Sigmoid colon (tissue), 7 donors: Measurements from ENCODE around the gene RPS6KA2. TPM values are rescaled to one million over a fixed set of nuclear protein-coding genes. Genes with fewer than 3 reads are reported as not detected.

Experiments
- DNase-seq: peaks from one replicate; pipeline ENCODE4 v3.0.0-alpha.2; 2019
- H3K27ac ChIP-seq, 4 donors: fragments of 200-600 bp; sonication (generic); one replicate each; pipeline ENCODE4 v1.5.1; 2016 to 2019; ENCODE audit warnings: mild to moderate bottlenecking in 1 of 4
- H3K27me3 ChIP-seq, 3 donors: fragments of 200-600 bp; sonication (generic); one replicate each; pipeline ENCODE4 v1.5.1; 2019; ENCODE audit warnings: mild to moderate bottlenecking in 1 of 3
- H3K36me3 ChIP-seq, 4 donors: fragments of 200-600 bp; sonication (generic); one replicate each; pipeline ENCODE4 v1.5.1; 2016 to 2019
- H3K4me1 ChIP-seq, 4 donors: fragments of 200-600 bp; sonication (generic); one replicate each; pipeline ENCODE4 v1.5.1; 2017 to 2019
- H3K4me3 ChIP-seq, 4 donors: fragments of 200-600 bp; sonication (generic); one replicate each; pipeline ENCODE4 v1.5.1; 2017 to 2019; ENCODE audit warnings: mild to moderate bottlenecking in 2 of 4, moderate library complexity in 1 of 4
- H3K9me3 ChIP-seq, 4 donors: fragments of 200-600 bp in 3 of 4; sonication (generic) in 3 of 4; one replicate each; pipeline versions ENCODE4 v1.5.1 to v1.6.1; 2013 to 2019
- EP300 ChIP-seq, 4 donors: sonication (generic); formaldehyde crosslinking; IDR thresholded peaks; one replicate each; pipeline ENCODE4 v1.6.1; 2017; ENCODE audit warnings: antibody characterized with exemption in 4 of 4
- POLR2A ChIP-seq, 2 donors: fragments of 450-650 bp; IDR thresholded peaks; one replicate each; pipeline ENCODE4 v1.6.1; 2016; ENCODE audit warnings: antibody characterized with exemption in 2 of 2, mild to moderate bottlenecking in 2 of 2, moderate library complexity in 2 of 2
- POLR2AphosphoS5 ChIP-seq, 4 donors: sonication (generic); formaldehyde crosslinking; IDR thresholded peaks; one replicate each; pipeline ENCODE4 v1.6.1; 2017; ENCODE audit warnings: antibody characterized with exemption in 4 of 4
- WGBS, 2 donors: extraction: QIAGEN DNeasy Blood & Tissue Kit; methylation state at CpG; one replicate each; pipeline ENCODE4 v1.1.7; 2013; 5-methylcytosine and 5-hydroxymethylcytosine counted together
- intact Hi-C: fragments of 100-400 bp; cut with DNase I; formaldehyde crosslinking; loops from one replicate; pipeline ENCODE4 v1.15.1; 2023
- polyA plus RNA-seq, 3 donors: library from polyadenylated mRNA; stranded (reverse); fragments of 200-250 nt; gene quantifications; one replicate each; pipeline ENCODE4 v1.2.3, GENCODE V29; 2013
- total RNA-seq, 4 donors: library from RNA; depleted of rRNA; stranded (reverse); fragments of >200 nt; gene quantifications; one replicate each; pipeline ENCODE4 v1.1.0, GENCODE V29; 2016
- TF ChIP-seq, protein P1 (sequence below), 4 experiments: fragments of 450-650 bp in 3 of 4; fragments of 200-600 bp in 1 of 4; IDR thresholded peaks; one replicate each; pipeline ENCODE4 v1.5.1; 2016 to 2019; ENCODE audit warnings: antibody characterized with exemption in 4 of 4, mild to moderate bottlenecking in 3 of 4, moderate library complexity in 2 of 4
- donor health status: healthy with polysubstance abuse.
- donor health status: Bipolar disorder and iron deficiency.
- donor health status: healthy.

Gene RPS6KA2
- total and polyA plus RNA-seq, 7 donors: 6.5 to 44.7 (median 27.8) TPM

DNA sequence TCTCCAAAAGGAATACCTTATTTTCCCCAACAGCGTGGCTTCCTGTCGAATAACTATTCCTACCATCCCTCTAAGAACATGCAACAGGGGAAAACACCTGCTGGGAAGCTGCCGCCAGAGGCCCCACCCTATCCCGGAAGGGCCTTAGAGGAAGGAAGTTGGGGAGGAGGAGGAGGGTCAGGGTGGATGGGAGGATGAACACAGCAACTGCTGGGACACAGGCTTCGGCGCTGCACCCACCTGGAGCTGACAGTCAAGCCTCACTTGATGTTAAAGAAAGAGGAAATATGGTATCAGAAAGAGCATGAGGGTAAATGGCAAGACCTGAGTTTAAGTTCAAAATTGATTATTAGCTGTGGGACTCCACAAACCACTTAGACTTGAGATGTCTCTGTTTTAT lies 36.5 kb upstream of the RPS6KA2 start:
- Histone ChIP-seq H3K27ac (no peak overlapping the region), H3K9me3 (no peaks in the 10 kb centered on the region), H3K4me1 (peaks cover 0 to 13% (median 6%) of the 10 kb centered on the region in 4 donors), H3K36me3 (no peaks in the 10 kb centered on the region), H3K27me3 (no peaks in the 10 kb centered on the region), H3K4me3 (no peak overlapping the region)
- TF ChIP-seq POLR2A (IDR thresholded peaks at IDR 0.05) (no peak), POLR2AphosphoS5 (IDR thresholded peaks at IDR 0.05) (no peak), EP300 (IDR thresholded peaks at IDR 0.05) (no peak)
- TF ChIP-seq, protein P1, sequence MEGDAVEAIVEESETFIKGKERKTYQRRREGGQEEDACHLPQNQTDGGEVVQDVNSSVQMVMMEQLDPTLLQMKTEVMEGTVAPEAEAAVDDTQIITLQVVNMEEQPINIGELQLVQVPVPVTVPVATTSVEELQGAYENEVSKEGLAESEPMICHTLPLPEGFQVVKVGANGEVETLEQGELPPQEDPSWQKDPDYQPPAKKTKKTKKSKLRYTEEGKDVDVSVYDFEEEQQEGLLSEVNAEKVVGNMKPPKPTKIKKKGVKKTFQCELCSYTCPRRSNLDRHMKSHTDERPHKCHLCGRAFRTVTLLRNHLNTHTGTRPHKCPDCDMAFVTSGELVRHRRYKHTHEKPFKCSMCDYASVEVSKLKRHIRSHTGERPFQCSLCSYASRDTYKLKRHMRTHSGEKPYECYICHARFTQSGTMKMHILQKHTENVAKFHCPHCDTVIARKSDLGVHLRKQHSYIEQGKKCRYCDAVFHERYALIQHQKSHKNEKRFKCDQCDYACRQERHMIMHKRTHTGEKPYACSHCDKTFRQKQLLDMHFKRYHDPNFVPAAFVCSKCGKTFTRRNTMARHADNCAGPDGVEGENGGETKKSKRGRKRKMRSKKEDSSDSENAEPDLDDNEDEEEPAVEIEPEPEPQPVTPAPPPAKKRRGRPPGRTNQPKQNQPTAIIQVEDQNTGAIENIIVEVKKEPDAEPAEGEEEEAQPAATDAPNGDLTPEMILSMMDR (IDR thresholded peaks at IDR 0.05): no peak
- no peak for DNase-seq
- 58 to 62% methylated on average over 6 of the region's 6 CpGs for WGBS, 2 donors
- intact Hi-C loops: no loop called here

DNA sequence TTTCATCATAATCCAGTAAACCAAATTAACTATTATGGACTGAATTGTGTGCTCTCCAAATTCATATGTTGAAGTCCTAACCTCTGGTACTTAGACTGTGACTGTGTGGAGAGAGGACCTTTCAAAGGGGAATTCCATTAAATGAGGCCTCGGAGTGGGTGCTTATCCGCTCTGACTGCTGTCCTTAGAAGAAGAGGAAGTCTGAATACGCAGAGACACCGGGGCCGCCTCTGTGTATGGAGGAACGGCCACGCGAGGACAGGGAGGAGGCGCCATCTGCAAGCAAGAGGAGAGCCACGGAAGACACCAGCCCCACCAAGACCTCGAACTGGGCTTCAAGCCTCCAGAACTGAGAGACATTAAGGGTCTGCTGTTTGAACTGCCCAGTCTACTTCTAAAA lies 35.6 kb upstream of the RPS6KA2 start:
- no peaks in the 10 kb centered on the region for H3K36me3 ChIP-seq
- no peak overlapping the region for H3K4me3 ChIP-seq
- H3K27ac ChIP-seq: no peak overlapping the region
- TF ChIP-seq POLR2AphosphoS5 (IDR thresholded peaks at IDR 0.05) (no peak), EP300 (IDR thresholded peaks at IDR 0.05) (no peak), POLR2A (IDR thresholded peaks at IDR 0.05) (no peak)
- TF ChIP-seq, protein P1 (IDR thresholded peaks at IDR 0.05): no peak
- no peak for DNase-seq
- no peaks in the 10 kb centered on the region for H3K9me3 ChIP-seq
- peaks cover 0 to 13% (median 6%) of the 10 kb centered on the region in 4 donors for H3K4me1 ChIP-seq
- 88 to 94% methylated on average over 11 of the region's 11 CpGs for WGBS, 2 donors
- intact Hi-C loops: no loop called here
- H3K27me3 ChIP-seq: no peaks in the 10 kb centered on the region

DNA sequence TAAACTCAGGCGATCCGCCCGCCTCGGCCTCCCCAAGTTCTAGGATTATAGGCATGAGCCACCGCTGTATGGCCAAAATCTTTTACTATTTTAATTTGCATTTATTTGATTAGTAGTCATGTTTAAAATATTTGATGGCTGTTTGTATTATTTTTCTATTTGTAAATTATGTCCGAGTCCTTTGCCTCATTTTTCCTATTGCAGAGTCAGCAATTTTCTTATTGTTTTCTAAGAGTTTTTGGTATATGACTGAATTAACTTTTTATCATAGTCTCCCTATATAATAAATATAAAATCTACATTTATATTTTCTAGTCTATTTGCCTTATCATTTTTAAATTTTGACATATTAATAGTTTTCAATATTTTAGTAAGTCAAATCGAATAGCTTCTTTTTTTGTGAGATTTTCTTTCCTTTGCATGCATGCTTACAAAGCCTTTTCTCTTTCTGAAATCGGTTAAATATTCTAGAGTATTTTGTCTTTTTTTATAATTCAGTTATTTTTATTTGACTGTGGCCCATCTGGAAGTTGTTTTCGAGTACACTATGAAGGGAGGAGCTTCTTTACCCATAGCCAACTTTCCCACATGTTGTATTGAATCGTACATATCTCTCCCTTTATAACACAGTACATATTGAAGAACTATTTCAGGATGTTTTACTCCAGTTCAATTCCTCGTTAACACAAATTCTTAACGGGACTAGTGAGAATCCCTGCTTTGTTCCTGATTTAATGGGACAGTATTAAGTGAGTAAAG lies 34.5 kb upstream of the RPS6KA2 start:
- no peak overlapping the region for H3K27ac ChIP-seq
- WGBS, 2 donors: 89 to 90% methylated on average over 12 of the region's 12 CpGs
- no peaks in the 10 kb centered on the region for H3K9me3 ChIP-seq
- TF ChIP-seq POLR2A (IDR thresholded peaks at IDR 0.05): no peak
- no peak for TF ChIP-seq EP300 (IDR thresholded peaks at IDR 0.05)
- no peak for TF ChIP-seq POLR2AphosphoS5 (IDR thresholded peaks at IDR 0.05)
- TF ChIP-seq, protein P1 (IDR thresholded peaks at IDR 0.05): no peak
- H3K27me3 ChIP-seq: no peaks in the 10 kb centered on the region
- DNase-seq: no peak
- no peaks in the 10 kb centered on the region for H3K36me3 ChIP-seq
- intact Hi-C loops: no loop called here
- no peak overlapping the region for H3K4me3 ChIP-seq
- peaks cover 0 to 13% (median 6%) of the 10 kb centered on the region in 4 donors for H3K4me1 ChIP-seq

DNA sequence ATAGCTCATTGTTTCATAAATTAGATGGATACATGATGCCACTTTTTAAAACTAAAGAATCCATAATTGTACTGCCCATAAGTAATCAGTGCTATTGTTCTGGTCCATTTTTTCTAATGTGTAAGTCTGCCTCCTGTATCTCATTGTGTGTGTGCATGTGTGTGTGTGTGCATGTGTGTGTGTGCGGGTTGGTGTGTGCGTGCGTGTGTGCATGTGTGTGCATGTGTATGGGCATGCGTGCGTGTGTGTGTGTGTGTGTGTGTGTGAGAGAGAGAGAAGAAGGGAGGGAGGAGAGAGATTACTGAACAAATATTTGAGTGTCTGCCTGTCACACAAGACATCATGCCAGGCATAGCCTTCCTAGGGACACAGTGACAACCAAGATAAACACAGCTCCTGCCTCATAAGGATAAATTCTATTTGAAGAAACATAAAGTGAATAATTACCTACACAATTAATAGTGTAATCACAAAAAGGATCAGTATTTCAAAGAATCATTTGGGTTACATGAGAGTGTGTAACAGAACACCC lies 33.2 kb upstream of the RPS6KA2 start:
- no peak overlapping the region for H3K4me3 ChIP-seq
- H3K36me3 ChIP-seq: no peaks in the 10 kb centered on the region
- 64 to 69% methylated on average over 5 of the region's 5 CpGs for WGBS, 2 donors
- no peak for TF ChIP-seq EP300 (IDR thresholded peaks at IDR 0.05)
- TF ChIP-seq, protein P1 (IDR thresholded peaks at IDR 0.05): no peak
- no peak for TF ChIP-seq POLR2AphosphoS5 (IDR thresholded peaks at IDR 0.05)
- peaks cover 0 to 13% (median 6%) of the 10 kb centered on the region in 4 donors for H3K4me1 ChIP-seq
- H3K27me3 ChIP-seq: no peaks in the 10 kb centered on the region
- no peaks in the 10 kb centered on the region for H3K9me3 ChIP-seq
- intact Hi-C loops: no loop called here
- no peak overlapping the region for H3K27ac ChIP-seq
- no peak for DNase-seq
